B cell (primary cell): ENCODE measurements around the gene EIF4EBP2. TPM values are rescaled to one million over a fixed set of nuclear protein-coding genes. Genes with fewer than 3 reads are reported as not detected.

Experiments used
- ATAC-seq: fragments of 200-7000 bp; cut with Tn5 transposase; one replicate; pipeline ENCODE4 v1.10.0; 2021; ENCODE audit warnings: low read depth, mild to moderate bottlenecking, moderate number of reproducible peaks, moderate library complexity
- CTCF ChIA-PET: fragments of 350-600 bp; sonication (Branson Sonifier 250); formaldehyde crosslinking; loops from one replicate; lab custom pipeline; 2021; ENCODE audit warnings: antibody characterized with exemption, inconsistent platforms; lab: Charles Lee
- POLR2A ChIA-PET: fragments of 350-600 bp; sonication (Branson Sonifier 250); formaldehyde crosslinking; loops from one replicate; lab custom pipeline; 2021; ENCODE audit warnings: antibody characterized with exemption; lab: Charles Lee
- DNase-seq: peaks from one replicate; pipeline ENCODE4 v3.0.0; 2013
- H2AFZ ChIP-seq: 2 replicates; pipeline ENCODE4 v1.6.1; 2012; ENCODE audit warnings: mild to moderate bottlenecking, low read depth, low read length; ENCODE audit not compliant: insufficient read depth, poor library complexity, severe bottlenecking
- H3K27ac ChIP-seq, 2 donors: 1 replicate in 1 of 2; 2 replicates in 1 of 2; pipeline ENCODE4 v1.5.1; 2012 to 2013; ENCODE audit warnings: low read length in 2 of 2, mild to moderate bottlenecking in 2 of 2, moderate library complexity in 1 of 2
- H3K27me3 ChIP-seq, 4 experiments: fragments of 200-600 bp in 1 of 4; sonication (generic) in 1 of 4; replicated peaks in 1 of 4; 1 replicate in 2 of 4; 2 replicates in 2 of 4; pipeline versions ENCODE4 v1.6.1 to v1.7.0; 2013 to 2016; ENCODE audit warnings: low read length in 3 of 4, mild to moderate bottlenecking in 2 of 4, mixed read lengths in 1 of 4, moderate library complexity in 1 of 4; ENCODE audit not compliant: insufficient read depth in 4 of 4, control insufficient read depth in 3 of 4; ENCODE audit errors: control extremely low read depth in 1 of 4
- H3K36me3 ChIP-seq, 2 experiments: replicated peaks in 1 of 2; 1 replicate in 1 of 2; 2 replicates in 1 of 2; pipeline versions ENCODE4 v1.6.1 to v1.7.1; 2013; ENCODE audit warnings: low read length in 1 of 2; ENCODE audit not compliant: insufficient read depth in 2 of 2, control insufficient read depth in 1 of 2; ENCODE audit errors: control extremely low read depth in 1 of 2, extremely low read depth in 1 of 2
- H3K4me1 ChIP-seq, 2 donors: fragments of 200-600 bp in 1 of 2; sonication (generic) in 1 of 2; 1 replicate in 1 of 2; 2 replicates in 1 of 2; pipeline versions ENCODE4 v1.5.1 to v1.6.1; 2013 to 2017; ENCODE audit warnings: low read length in 2 of 2; ENCODE audit not compliant: control insufficient read depth in 2 of 2, insufficient read depth in 2 of 2
- H3K4me2 ChIP-seq: replicated peaks from 2 replicates; pipeline ENCODE3; 2012; ENCODE audit warnings: mild to moderate bottlenecking, low read depth, low read length; ENCODE audit not compliant: poor library complexity, severe bottlenecking
- H3K4me3 ChIP-seq, 5 experiments: fragments of 200-600 bp in 1 of 5; sonication (generic) in 1 of 5; 1 replicate in 3 of 5; 2 replicates in 2 of 5; pipeline versions ENCODE4 v1.5.1 to v1.7.0; 2011 to 2016; ENCODE audit warnings: low read length in 4 of 5, mild to moderate bottlenecking in 4 of 5, low read depth in 2 of 5, control low read depth in 1 of 5, moderate library complexity in 1 of 5; ENCODE audit not compliant: insufficient read depth in 1 of 5; ENCODE audit errors: control extremely low read depth in 1 of 5, extremely low read depth in 1 of 5
- H3K79me2 ChIP-seq: fragments of 200-600 bp; sonication (generic); one replicate; pipeline ENCODE4 v1.6.0; 2016; ENCODE audit warnings: low read length; ENCODE audit not compliant: control insufficient read depth, insufficient read depth
- H3K9ac ChIP-seq: fragments of 200-600 bp; sonication (generic); 2 replicates; pipeline ENCODE4 v1.6.1; 2017; ENCODE audit warnings: mild to moderate bottlenecking, low read length, moderate library complexity
- H3K9me3 ChIP-seq, 3 donors: one replicate each; pipeline versions ENCODE4 v1.6.1 to v1.7.1; 2013; ENCODE audit warnings: low read length in 2 of 3; ENCODE audit not compliant: control insufficient read depth in 2 of 3, insufficient read depth in 1 of 3; ENCODE audit errors: control extremely low read depth in 1 of 3
- H4K20me1 ChIP-seq: 2 replicates; pipeline ENCODE4 v1.6.0; 2012; ENCODE audit warnings: mild to moderate bottlenecking, low read length; ENCODE audit not compliant: insufficient read depth, control insufficient read depth, poor library complexity, severe bottlenecking
- H3K27ac Mint-ChIP-seq: one replicate; pipeline ENCODE4 v1.8.0; 2021; ENCODE audit warnings: mixed read lengths
- H3K27me3 Mint-ChIP-seq: one replicate; pipeline ENCODE4 v1.8.0; 2021; ENCODE audit warnings: mixed read lengths
- H3K4me1 Mint-ChIP-seq: one replicate; pipeline ENCODE4 v1.8.0; 2021; ENCODE audit warnings: mixed read lengths
- H3K4me3 Mint-ChIP-seq: one replicate; pipeline ENCODE4 v1.8.0; 2021; ENCODE audit warnings: mixed read lengths
- H3K9me3 Mint-ChIP-seq: one replicate; pipeline ENCODE4 v1.8.0; 2022; ENCODE audit warnings: mixed read lengths; ENCODE audit not compliant: insufficient read depth
- CTCF ChIP-seq: fragments of 200-600 bp; IDR thresholded peaks from one replicate; pipeline ENCODE4 v1.8.0; 2022; ENCODE audit warnings: antibody characterized with exemption, mild to moderate bottlenecking
- EZH2 ChIP-seq: IDR thresholded peaks from 2 replicates; pipeline ENCODE4 v1.6.1; 2012; ENCODE audit warnings: borderline replicate concordance, low read depth, mild to moderate bottlenecking, moderate library complexity, low read length; ENCODE audit not compliant: insufficient read depth, poor library complexity, severe bottlenecking
- WGBS: methylation state at CpG from one replicate; pipeline ENCODE4 v1.1.5; 2013; ENCODE audit warnings: missing lambda C conversion rate; ENCODE audit not compliant: insufficient coverage; 5-methylcytosine and 5-hydroxymethylcytosine counted together
- intact Hi-C: fragments of 100-400 bp; cut with micrococcal nuclease; formaldehyde crosslinking; loops from one replicate; pipeline ENCODE4 v1.10.0; 2022
- polyA plus RNA-seq: library from polyadenylated mRNA; depleted of rRNA; stranded (reverse); fragments of >200 nt; gene quantifications from 2 replicates; pipeline ENCODE4 v1.2.3, GENCODE V29; 2012
- total RNA-seq, 2 donors: library from RNA; stranded (reverse); fragments of 120-200 nt in 1 of 2; gene quantifications; 1 replicate in 1 of 2; 2 replicates in 1 of 2; pipeline versions ENCODE4 v1.2.3 to v1.2.4, GENCODE V29; 2013 to 2022

Gene EIF4EBP2
- total and polyA plus RNA-seq, 2 donors (not counting 1 experiment from before 2014, with no cell fraction given), result 8.7 to 37.8 TPM

DNA sequence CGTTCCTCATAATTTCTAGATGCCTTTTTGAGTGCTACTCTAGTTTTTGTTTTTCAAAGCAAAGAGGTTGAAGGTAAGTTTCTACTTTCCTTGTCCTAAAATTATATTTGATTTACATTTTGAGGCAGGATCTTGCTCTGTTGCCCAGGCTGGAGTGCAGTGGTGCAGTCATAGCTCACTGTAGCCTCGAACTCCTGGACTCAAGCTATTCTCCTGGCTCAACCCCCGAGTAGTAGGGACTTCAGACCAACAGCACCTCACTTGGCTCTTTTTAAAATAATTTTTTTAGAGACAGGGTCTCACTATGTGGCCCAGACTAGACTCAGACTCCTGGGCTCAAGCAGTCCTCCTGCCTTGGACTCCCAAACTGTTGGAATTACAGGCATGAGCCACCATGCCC, 14.8 kb downstream of the EIF4EBP2 start:
- Histone ChIP-seq H3K36me3 (peaks cover 0 to 38% of the 10 kb centered on the region in 2 experiments), H3K4me1 (no peaks in the 10 kb centered on the region), H3K79me2 (no peaks in the 10 kb centered on the region), H3K27me3 (no peaks in the 10 kb centered on the region), H4K20me1 (peaks cover 7% of the 10 kb centered on the region), H3K9me3 (no peaks in the 10 kb centered on the region), H3K4me2 (no peak overlapping the region), H3K9ac (no peak overlapping the region), H3K27ac (no peak overlapping the region), H2AFZ (no peak overlapping the region), H3K4me3 (no peak overlapping the region)
- Mint-ChIP-seq H3K27ac (no peak overlapping the region), H3K27me3 (no peaks in the 10 kb centered on the region), H3K4me3 (no peak overlapping the region), H3K9me3 (no peaks in the 10 kb centered on the region), H3K4me1 (peaks cover 16% of the 10 kb centered on the region)
- intact Hi-C loops, result no loop called here
- no peak for ATAC-seq
- ChIA-PET POLR2A (no interaction called here), CTCF (no interaction called here)
- WGBS, result 100% methylated on average over 2 of the region's 3 CpGs
- no peak for TF ChIP-seq EZH2
- no peak for TF ChIP-seq CTCF
- DNase-seq, result no peak

GRCh38 chr10:70424320-70424719, 20.4 kb downstream of the EIF4EBP2 start:
- no peaks in the 10 kb centered on the region for H3K4me1 Mint-ChIP-seq
- Histone ChIP-seq H3K9me3 (no peaks in the 10 kb centered on the region), H3K9ac (no peak overlapping the region), H4K20me1 (no peaks in the 10 kb centered on the region), H3K4me2 (no peak overlapping the region), H3K79me2 (no peaks in the 10 kb centered on the region), H2AFZ (no peak overlapping the region), H3K4me1 (no peaks in the 10 kb centered on the region), H3K27me3 (no peaks in the 10 kb centered on the region), H3K36me3 (peaks cover 8 to 76% of the 10 kb centered on the region in 2 experiments), H3K4me3 (no peak overlapping the region), H3K27ac (no peak overlapping the region)
- ChIA-PET CTCF (interaction anchor here (1.6 kb wide), 1 partner anchor 20 kb away, joined by 4 read pairs; the partner anchor contains the start of gene EIF4EBP2), POLR2A (no interaction called here)
- no peak overlapping the region for H3K4me3 Mint-ChIP-seq
- TF ChIP-seq EZH2 (no peak), CTCF (no peak)
- H3K9me3 Mint-ChIP-seq, result no peaks in the 10 kb centered on the region
- intact Hi-C loops, result no loop called here
- H3K27ac Mint-ChIP-seq, result no peak overlapping the region
- no peak for DNase-seq
- no CpG with 5 or more reads among the region's 3 CpGs for WGBS
- no peaks in the 10 kb centered on the region for H3K27me3 Mint-ChIP-seq
- no peak for ATAC-seq
